NK-92 (cell line): ENCODE data around the gene STARD3.
"Not testable (repeated sequence)": the region's sequence is repeated elsewhere in the genome, so short reads cannot be mapped to it uniquely, and the experiment has no call there.

Source experiments
- DNase-seq: peaks from one replicate; lab custom pipeline; 2025; ENCODE audit not compliant: unreplicated experiment; lab: John Stamatoyannopoulos, UW

STARD3 gene

DNA sequence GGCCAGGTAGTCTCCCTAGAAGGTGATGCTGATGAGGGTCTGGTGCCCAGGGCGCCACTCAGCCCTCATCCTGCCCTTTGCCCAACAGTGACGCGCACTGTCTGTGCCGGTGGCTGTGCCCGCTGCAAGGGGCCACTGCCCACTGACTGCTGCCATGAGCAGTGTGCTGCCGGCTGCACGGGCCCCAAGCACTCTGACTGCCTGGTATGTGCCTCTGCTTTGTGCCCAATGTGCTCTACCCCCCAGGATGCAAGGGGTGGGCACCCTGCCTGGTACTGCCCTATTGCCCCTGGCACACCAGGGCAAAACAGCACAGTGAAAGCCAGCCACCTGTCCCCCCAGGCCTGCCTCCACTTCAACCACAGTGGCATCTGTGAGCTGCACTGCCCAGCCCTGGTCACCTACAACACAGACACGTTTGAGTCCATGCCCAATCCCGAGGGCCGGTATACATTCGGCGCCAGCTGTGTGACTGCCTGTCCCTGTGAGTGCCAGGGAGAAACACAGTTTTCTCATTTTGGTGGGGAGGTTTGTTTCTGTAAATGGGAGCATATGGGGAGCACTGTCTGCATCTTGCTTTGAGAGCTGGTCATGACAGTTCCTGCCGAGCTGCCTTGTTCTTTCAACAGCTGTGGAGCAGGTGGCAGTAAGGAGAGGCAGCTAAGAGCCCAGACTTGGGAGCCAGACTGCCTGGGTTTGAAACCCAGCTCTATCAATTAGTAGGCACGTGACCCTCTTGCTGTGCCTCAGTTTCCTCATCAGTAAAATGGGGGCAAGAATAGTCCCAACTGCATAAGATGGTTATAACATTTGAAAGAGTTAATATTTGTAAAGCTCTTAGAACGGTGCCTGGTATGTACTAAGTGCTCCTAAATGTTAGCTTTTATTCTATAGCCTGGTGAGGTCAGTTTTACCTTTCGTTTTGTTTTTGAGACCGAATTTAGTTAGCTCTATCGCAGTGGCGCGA is 73.3 kb downstream of the STARD3 start:
- no peak for DNase-seq

DNA sequence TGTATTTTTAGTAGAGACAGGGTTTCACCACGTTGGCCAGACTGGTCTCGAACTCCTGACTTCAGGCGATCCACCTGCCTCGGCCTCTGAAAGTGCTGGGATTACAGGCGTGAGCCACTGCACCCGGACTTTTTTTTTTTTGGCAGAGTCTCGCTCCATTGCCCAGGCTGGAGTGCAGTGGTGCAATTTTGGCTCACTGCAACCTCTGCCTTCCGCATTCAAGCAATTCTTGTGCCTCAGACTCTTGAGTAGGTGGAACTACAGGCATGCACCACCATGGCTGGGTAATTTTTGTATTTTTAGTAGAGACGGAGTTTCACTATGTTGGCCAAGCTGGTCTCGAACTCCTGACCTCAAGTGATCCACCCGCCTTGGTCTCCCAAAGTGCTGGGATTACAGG is 74.1 kb downstream of the STARD3 start:
- not testable (repeated sequence) for DNase-seq

DNA sequence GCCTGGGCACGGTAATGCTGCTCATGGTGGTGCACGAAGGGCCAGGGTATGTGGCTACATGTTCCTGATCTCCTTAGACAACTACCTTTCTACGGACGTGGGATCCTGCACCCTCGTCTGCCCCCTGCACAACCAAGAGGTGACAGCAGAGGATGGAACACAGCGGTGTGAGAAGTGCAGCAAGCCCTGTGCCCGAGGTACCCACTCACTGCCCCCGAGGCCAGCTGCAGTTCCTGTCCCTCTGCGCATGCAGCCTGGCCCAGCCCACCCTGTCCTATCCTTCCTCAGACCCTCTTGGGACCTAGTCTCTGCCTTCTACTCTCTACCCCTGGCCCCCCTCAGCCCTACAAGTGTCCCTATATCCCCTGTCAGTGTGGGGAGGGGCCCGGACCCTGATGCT is 74.9 kb downstream of the STARD3 start:
- no peak for DNase-seq
